OCI-M1 (cell line): ENCODE data around the gene COX7A1.

ENCODE experiments used
- DNase-seq: peaks from one replicate; lab custom pipeline; 2025; lab: John Stamatoyannopoulos, UW

Gene COX7A1

DNA sequence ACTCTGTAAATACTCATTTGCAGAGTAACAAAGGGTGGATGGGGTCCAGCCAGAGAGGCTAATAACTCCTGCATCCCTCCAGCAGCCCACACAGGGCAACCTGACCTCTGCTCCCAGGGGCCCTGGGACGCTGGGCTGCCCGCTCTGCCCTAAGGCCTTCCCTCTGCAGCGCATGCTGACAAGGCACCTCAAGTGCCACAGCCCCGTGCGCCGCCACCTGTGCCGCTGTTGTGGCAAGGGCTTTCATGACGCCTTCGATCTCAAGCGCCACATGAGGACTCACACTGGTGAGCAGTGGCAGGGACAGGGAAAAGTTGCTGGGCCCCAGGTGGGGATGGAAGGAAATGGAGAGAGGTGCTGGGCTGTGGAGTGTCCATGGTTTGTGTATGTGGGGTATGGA is 39.6 kb downstream of the COX7A1 start:
- no peak for DNase-seq

DNA sequence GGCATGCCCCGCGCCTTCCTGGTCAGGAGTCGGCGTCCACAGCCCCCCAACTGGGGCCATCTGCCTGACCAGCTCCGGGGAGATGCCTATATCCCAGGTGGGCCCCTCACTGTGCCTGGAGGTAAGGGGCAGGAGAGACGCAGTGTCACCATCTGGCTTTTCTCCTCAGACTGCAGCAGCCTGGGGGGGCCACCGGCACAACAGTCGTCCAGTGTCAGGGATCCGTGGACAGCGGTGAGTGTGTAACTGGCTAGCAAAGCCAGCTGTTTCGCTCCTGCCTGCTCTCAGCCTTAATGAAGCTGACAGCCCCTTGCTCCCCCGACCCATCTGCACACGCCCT is 41.1 kb downstream of the COX7A1 start:
- no peak for DNase-seq

DNA sequence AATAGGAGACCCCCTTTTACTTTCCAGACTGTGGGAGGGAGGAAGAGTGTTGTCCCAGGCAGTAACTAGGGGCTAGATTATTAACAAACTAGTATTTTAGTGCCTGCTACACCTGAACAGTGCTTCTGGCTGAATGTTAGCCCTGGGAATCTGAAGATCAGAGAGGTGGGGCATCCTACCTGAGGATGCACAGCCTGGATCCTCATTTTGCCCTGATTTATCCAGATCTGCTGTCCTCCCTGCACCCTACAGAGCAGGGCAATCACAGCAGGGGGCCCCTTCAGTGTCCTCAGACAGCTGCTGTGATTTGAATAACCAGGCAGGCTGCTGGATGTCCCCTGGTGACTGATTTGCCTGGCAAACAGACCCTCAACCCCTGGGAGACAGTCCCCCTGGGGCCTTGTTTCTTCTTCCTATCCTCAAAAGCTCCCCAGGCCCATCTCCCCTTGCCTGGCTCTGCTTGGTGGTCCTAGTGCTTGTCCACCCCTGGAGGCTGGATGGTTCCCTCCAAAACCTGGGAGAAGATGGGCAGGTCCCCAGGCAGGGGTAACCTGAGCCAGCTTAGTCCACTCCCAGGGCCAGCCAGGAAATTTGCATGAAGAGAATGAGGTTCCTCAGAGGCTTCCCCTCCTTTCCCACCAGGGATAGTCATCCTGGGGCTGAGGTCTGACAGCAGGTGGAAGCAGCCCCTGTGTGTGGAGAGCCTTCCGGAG is 41.6 kb downstream of the COX7A1 start, which contains the start of gene OVOL3:
Gene OVOL3 (plus strand): TSS at position 657 of the 713 bp plus-strand sequence. CDS start 60 bp downstream, outside the sequence.
- no peak for DNase-seq

DNA sequence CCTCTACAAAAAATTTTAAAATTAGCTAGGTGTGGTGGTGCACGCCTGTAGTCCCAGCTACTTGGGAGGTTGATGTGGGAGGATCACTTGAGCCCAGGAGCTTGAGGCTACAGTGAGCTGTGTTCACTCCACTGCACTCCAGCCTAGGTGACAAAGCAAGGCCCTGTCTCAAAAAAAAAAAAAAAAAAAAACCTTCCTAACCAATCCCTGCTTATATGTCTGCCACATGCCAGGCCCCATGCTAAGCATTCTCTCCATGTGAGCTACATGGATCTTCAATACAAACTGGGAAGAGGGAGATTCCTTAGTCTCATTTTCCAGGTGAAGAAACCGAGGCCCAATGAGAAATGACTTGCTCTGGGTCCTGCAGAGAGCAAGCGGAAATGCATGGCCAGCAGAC is 43.6 kb downstream of the COX7A1 start:
- no peak for DNase-seq

DNA sequence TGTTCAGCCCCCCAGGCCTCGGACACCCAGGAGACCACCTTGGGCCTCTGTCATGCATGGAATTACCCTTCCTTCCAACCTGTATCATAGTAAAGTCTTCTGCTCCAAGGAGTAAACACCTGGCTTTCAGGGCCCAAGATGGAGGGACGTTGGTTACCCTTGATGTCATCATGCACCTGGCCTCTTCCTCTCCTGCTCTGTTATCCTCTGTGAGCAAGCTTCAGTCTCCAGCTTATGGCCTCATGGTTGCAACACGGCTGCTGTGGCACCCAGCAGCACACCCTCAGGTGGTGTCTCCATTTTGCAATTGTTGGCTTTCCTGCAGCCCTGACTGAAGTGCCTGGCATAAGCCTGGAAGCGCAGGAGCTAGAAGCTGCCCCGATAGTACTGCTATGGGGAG is 45.3 kb downstream of the COX7A1 start:
- DNase-seq, result no peak

DNA sequence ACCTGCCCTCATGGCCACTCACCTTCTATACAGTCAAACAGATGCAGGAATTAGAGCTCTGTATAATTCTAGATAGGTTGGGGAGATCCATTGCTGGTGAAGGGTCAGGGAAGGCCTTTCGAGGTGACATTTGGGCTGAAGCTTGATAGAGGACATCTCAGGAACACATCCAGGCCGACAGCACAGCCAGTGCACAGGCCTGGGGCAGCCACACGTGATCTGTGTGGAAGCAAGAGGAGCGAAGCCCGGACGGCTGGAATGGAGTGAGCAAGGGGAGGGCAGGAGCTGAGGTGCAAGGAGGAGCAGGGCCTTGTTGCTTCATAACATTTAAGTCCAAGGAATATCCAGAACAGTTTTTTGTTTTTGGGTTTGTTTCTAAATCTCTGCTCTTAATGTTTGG is 45.8 kb downstream of the COX7A1 start:
- no peak for DNase-seq

DNA sequence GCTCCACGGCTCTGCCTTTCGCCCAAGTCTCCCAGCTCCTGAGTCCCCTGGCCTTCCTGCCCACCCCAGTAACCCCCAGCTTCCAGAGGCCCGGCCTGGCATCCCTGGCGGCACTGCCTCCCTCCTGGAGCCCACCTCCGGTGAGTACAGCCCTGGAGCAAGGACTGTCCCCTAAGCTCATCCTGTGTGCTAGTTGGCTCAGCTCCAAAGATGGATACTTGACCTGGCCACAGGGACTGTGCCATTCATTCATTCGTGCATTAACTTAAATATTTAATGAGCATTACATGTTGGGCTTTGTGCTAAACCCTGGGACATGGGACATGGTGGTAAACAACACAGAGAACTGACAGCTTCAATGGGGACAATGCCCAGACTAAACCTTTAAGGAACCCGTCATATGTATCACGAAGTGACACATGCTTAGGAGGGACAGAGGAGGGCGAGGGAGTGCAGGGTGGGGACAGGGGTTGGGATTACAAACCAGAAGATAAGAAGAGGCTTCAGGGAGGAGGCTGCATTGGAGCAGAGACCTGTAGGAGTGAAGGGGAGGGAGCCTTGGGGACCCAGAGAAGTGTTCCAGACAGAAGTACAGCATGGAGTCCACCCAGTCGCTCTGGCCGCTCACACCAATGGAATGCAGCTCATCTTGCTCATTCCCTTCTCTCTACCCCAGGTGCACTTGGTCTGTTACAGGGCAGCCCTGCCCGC is 48.2 kb downstream of the COX7A1 start:
- DNase-seq, result peak; percentile 5

DNA sequence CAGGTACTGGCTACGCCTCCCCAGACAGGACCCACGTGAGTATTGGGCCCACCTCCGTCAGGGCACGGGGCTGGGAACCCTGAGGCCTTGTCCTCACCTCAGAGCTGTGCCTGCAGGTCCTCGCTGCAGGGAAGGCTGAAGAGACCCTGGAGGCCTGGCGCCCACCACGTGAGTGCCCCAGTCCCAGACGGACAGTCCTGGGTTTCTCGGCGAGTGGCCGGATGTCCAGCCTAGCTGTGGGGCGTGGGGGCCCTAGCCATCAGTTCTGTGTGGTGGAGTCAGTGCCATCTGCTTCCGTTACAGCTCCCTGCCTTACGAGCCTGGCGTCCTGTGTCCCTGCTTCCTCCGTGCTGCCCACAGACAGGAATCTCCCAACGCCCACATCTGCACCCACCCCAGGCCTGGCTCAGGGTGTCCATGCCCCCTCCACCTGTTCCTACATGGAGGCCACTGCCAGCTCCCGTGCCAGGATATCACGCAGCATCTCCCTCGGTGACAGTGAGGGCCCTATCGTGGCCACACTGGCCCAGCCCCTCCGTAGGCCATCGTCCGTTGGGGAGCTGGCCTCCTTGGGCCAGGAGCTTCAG is 49.1 kb downstream of the COX7A1 start:
- DNase-seq, result no peak

DNA sequence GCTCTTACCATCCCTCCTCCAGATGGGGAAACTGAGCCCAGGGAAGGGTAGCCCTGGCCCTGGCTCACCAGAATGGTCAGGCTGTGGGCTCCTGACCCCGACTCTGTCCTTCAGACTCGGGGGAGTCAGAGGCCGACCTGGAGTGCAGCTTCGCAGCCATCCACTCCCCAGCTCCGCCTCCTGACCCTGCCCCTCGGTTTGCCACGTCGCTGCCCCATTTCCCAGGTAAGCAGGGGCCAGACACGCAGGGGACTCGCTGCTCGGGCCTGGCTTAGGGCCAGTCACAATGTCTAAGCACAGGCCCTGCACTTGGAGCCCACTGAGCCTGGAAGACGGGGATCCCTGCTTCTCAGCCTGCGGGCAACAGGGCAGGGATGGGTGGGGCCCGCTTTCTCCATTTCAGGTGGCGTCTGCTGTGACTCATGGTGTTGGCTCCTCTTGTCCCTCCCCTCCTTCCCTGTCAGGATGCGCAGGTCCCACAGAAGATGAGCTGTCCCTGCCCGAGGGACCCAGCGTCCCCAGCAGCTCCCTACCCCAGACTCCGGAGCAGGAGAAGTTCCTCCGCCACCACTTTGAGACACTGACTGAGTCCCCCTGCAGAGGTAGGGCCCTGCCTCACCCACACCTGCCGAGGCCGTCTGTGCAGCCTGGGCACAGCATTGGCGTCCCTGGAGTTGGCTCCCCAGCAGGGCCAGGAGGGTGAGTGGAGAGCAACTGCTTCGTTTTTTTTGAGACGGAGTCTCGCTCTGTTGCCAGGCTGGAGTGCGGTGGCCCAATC is 50.5 kb downstream of the COX7A1 start:
- DNase-seq, result no peak
